ENCODE data around the gene LUC7L2.
A peak's percentile ranks its signal among the peaks of the same experiment; 100 is the strongest.
"Not testable (repeated sequence)": the region's sequence is repeated elsewhere in the genome, so short reads cannot be mapped to it uniquely, and the experiment has no call there.

The LUC7L2 gene

GRCh38 chr7:139355320-139355719, 4.4 kb upstream of the LUC7L2 start:
- DNase-seq (ENCODE audit: low read depth), result no peak

- not testable (repeated sequence) for DNase-seq (ENCODE audit: low read depth)
Measured at GRCh38 chr7:139357729-139358506, 1.8 kb upstream of the LUC7L2 start.

- DNase-seq (ENCODE audit: low read depth), result no peak
Measured at GRCh38 chr7:139358541-139359365, 941 bp upstream of the LUC7L2 start.

GRCh38 chr7:139360210-139360947, 685 bp downstream of the LUC7L2 start:
- DNase-seq (ENCODE audit: low read depth), result peak; percentile 96

- DNase-seq (ENCODE audit: low read depth), result no peak
Measured at GRCh38 chr7:139360948-139361307, 1.2 kb downstream of the LUC7L2 start.

GRCh38 chr7:139361523-139361922, 1.8 kb downstream of the LUC7L2 start:
- no peak for DNase-seq (ENCODE audit: low read depth)

GRCh38 chr7:139362302-139362701, 2.6 kb downstream of the LUC7L2 start:
- no peak for DNase-seq (ENCODE audit: low read depth)

- DNase-seq (ENCODE audit: low read depth), result no peak
Measured at GRCh38 chr7:139362981-139363380, 3.3 kb downstream of the LUC7L2 start.

GRCh38 chr7:139365336-139365735, 5.6 kb downstream of the LUC7L2 start:
- DNase-seq (ENCODE audit: low read depth), result no peak

- no peak for DNase-seq (ENCODE audit: low read depth)
Measured at GRCh38 chr7:139366400-139366799, 6.7 kb downstream of the LUC7L2 start.

GRCh38 chr7:139367438-139368155, 7.9 kb downstream of the LUC7L2 start:
- DNase-seq (ENCODE audit: low read depth), result no peak

GRCh38 chr7:139370301-139370942, 10.7 kb downstream of the LUC7L2 start:
- no peak for DNase-seq (ENCODE audit: low read depth)

- no peak for DNase-seq (ENCODE audit: low read depth)
Measured at GRCh38 chr7:139370943-139371313, 11.2 kb downstream of the LUC7L2 start.

- DNase-seq (ENCODE audit: low read depth), result no peak
Measured at GRCh38 chr7:139374246-139374645, 14.6 kb downstream of the LUC7L2 start.

- DNase-seq (ENCODE audit: low read depth), result no peak
Measured at GRCh38 chr7:139382439-139382838, 22.7 kb downstream of the LUC7L2 start.

GRCh38 chr7:139384611-139385010, 24.9 kb downstream of the LUC7L2 start:
- no peak for DNase-seq (ENCODE audit: low read depth)

GRCh38 chr7:139387594-139387993, 27.9 kb downstream of the LUC7L2 start:
- no peak for DNase-seq (ENCODE audit: low read depth)

- DNase-seq (ENCODE audit: low read depth), result no peak
Measured at GRCh38 chr7:139389091-139389490, 29.4 kb downstream of the LUC7L2 start.

- no peak for DNase-seq (ENCODE audit: low read depth)
Measured at GRCh38 chr7:139389774-139390173, 30.1 kb downstream of the LUC7L2 start.

GRCh38 chr7:139393621-139394211, 34.0 kb downstream of the LUC7L2 start:
- no peak for DNase-seq (ENCODE audit: low read depth)

- no peak for DNase-seq (ENCODE audit: low read depth)
Measured at GRCh38 chr7:139394540-139394939, 34.8 kb downstream of the LUC7L2 start.
